ENCODE results near the gene MRTO4. TPM values are rescaled to one million over a fixed set of nuclear protein-coding genes. Genes with fewer than 3 reads are reported as not detected.
A peak's percentile ranks its signal among the peaks of the same experiment; 100 is the strongest.

The MRTO4 gene
- total RNA-seq, 1 experiment from 2014 or later = 54.6 TPM

- peak within 1 kb of the TSS; percentile 94 for H3K4me3 Mint-ChIP-seq
- ChIA-PET POLR2A (interaction anchor here (0.6 kb wide), 1 partner anchor 943 kb away, joined by 5 read pairs; no protein-coding TSS in a partner anchor), CTCF (interaction anchor here (0.9 kb wide), 2 partner anchors 31 to 303 kb away, joined by 3 to 4 read pairs; no protein-coding TSS in a partner anchor)
- H3K27me3 Mint-ChIP-seq (ENCODE audit: low read depth) = no peaks in the 10 kb centered on the region
- ATAC-seq (peak; percentile 93), DNase-seq (ENCODE audit: low spot score) (peak; percentile 95)
- peaks cover 3% of the 10 kb centered on the region for H3K36me3 Mint-ChIP-seq
- H3K27ac Mint-ChIP-seq = peak within 1 kb of the TSS; percentile 99
- H3K4me1 Mint-ChIP-seq = peaks cover 31% of the 10 kb centered on the region
- H3K9me3 Mint-ChIP-seq = no peaks in the 10 kb centered on the region
- TF ChIP-seq ARID4B (CRISPR knock-in tag; IDR thresholded peaks at IDR 0.05; ENCODE audit: borderline replicate concordance) (0 out of 2 replicates have a peak, but pooled peaks have one; percentile 21), NFE2L1 (CRISPR knock-in tag; IDR thresholded peaks at IDR 0.05) (peak; percentile 87), ATF3 (CRISPR knock-in tag; conservative IDR thresholded peaks at IDR 0.05) (peak; percentile 70; the same call in 1 of the 2 replicates), NR1H2 (CRISPR knock-in tag; IDR thresholded peaks at IDR 0.05) (no peak), TEAD4 (CRISPR knock-in tag; IDR thresholded peaks at IDR 0.05) (no peak), KAT7 (CRISPR knock-in tag; IDR thresholded peaks at IDR 0.05; ENCODE audit: borderline replicate concordance) (0 out of 2 replicates have a peak, but pooled peaks have one; percentile 35), CREM (CRISPR knock-in tag; IDR thresholded peaks at IDR 0.05) (peak; percentile 99), ZNF232 (CRISPR knock-in tag; IDR thresholded peaks at IDR 0.05) (0 out of 2 replicates have a peak, but pooled peaks have one; percentile 38), NR2C2 (CRISPR knock-in tag; IDR thresholded peaks at IDR 0.05) (no peak; the same call in 1 of the 2 replicates), ERG (CRISPR knock-in tag; IDR thresholded peaks at IDR 0.05) (no peak), MLX (CRISPR knock-in tag; IDR thresholded peaks at IDR 0.05) (no peak), ZNF416 (CRISPR knock-in tag; IDR thresholded peaks at IDR 0.05) (no peak), STAT6 (CRISPR knock-in tag; conservative IDR thresholded peaks at IDR 0.05; ENCODE audit: low read depth) (no peak), SOX15 (CRISPR knock-in tag; IDR thresholded peaks at IDR 0.05) (no peak), ZSCAN18 (CRISPR knock-in tag; IDR thresholded peaks at IDR 0.05) (no peak), SMAD4 (CRISPR knock-in tag; IDR thresholded peaks at IDR 0.05) (no peak), ZNF281 (CRISPR knock-in tag; IDR thresholded peaks at IDR 0.05) (no peak), MYBL2 (CRISPR knock-in tag; IDR thresholded peaks at IDR 0.05) (peak; percentile 65), NFATC4 (CRISPR knock-in tag; IDR thresholded peaks at IDR 0.05) (no peak), TEAD1 (CRISPR knock-in tag; IDR thresholded peaks at IDR 0.05) (peak; percentile 77), JUN (CRISPR knock-in tag; IDR thresholded peaks at IDR 0.05) (peak; percentile 87)
These were observed 41.4 kb upstream of the MRTO4 start, which contains the start of gene UBR4 for GRCh38 chr1:19209990-19210771. Gene UBR4, minus strand, starts transcription at chr1:19210266. Its CDS starts 18 bp downstream, at chr1:19210248.
